Testis (tissue), 3 donors: ENCODE data around the gene INHBB. TPM values are rescaled to one million over a fixed set of nuclear protein-coding genes. Genes with fewer than 3 reads are reported as not detected.
A peak's percentile ranks its signal among the peaks of the same experiment; 100 is the strongest.
"Not testable (repeated sequence)": the region's sequence is repeated elsewhere in the genome, so short reads cannot be mapped to it uniquely, and the experiment has no call there.

Experiments
- DNase-seq: peaks from one replicate; pipeline ENCODE4 v3.0.0-alpha.2; 2019
- H3K27ac ChIP-seq, 2 donors: fragments of 200-600 bp; sonication (generic); one replicate each; pipeline ENCODE4 v1.5.1; 2019
- H3K27me3 ChIP-seq: fragments of 200-600 bp; sonication (generic); one replicate; pipeline ENCODE4 v1.5.1; 2019
- H3K36me3 ChIP-seq: fragments of 200-600 bp; sonication (generic); one replicate; pipeline ENCODE4 v1.5.1; 2017; ENCODE audit warnings: low read depth; ENCODE audit errors: missing control alignments
- H3K4me1 ChIP-seq: fragments of 200-600 bp; sonication (generic); one replicate; pipeline ENCODE4 v1.5.1; 2019
- H3K4me3 ChIP-seq, 2 donors: fragments of 200-600 bp; sonication (generic); one replicate each; pipeline ENCODE4 v1.5.1; 2017 to 2019
- H3K9me3 ChIP-seq: fragments of 200-600 bp; sonication (generic); one replicate; pipeline ENCODE4 v1.5.1; 2017
- POLR2A ChIP-seq: fragments of 450-650 bp; IDR thresholded peaks from one replicate; pipeline ENCODE4 v1.6.1; 2017; ENCODE audit warnings: antibody characterized with exemption, mild to moderate bottlenecking, moderate library complexity
- WGBS, 2 donors: methylation state at CpG; one replicate each; pipeline ENCODE4 v1.1.5; 2018; 5-methylcytosine and 5-hydroxymethylcytosine counted together
- intact Hi-C: fragments of 100-400 bp; cut with DNase I; formaldehyde crosslinking; loops from one replicate; pipeline ENCODE4 v1.15.1; 2023; ENCODE audit warnings: low total_unique reads
- polyA plus RNA-seq: library from polyadenylated mRNA; stranded (reverse); fragments of 350-450 nt; fragmentation: Illumina TruSeq; extraction: RNeasy Lipid Tissue Mini Kit (QIAGEN cat#74804); gene quantifications from one replicate; pipeline ENCODE4 v1.2.3, GENCODE V29; 2014; ENCODE audit warnings: low read depth, low replicate concordance; ENCODE audit not compliant: insufficient read depth
- total RNA-seq, 2 donors: library from RNA; depleted of rRNA; stranded (reverse); fragments of >200 nt; gene quantifications; one replicate each; pipeline ENCODE4 v1.2.3, GENCODE V29; 2016
- TF ChIP-seq, protein P1 (sequence below), 3 experiments: fragments of 450-650 bp in 2 of 3; fragments of 200-600 bp in 1 of 3; sonication (generic) in 1 of 3; IDR thresholded peaks; one replicate each; pipeline ENCODE4 v1.5.1; 2016 to 2019; ENCODE audit warnings: antibody characterized with exemption in 3 of 3, mild to moderate bottlenecking in 2 of 3, moderate library complexity in 1 of 3

INHBB gene
- total and polyA plus RNA-seq, 3 donors from 2014 or later = 46.1 to 123 (median 55.4) TPM

DNA sequence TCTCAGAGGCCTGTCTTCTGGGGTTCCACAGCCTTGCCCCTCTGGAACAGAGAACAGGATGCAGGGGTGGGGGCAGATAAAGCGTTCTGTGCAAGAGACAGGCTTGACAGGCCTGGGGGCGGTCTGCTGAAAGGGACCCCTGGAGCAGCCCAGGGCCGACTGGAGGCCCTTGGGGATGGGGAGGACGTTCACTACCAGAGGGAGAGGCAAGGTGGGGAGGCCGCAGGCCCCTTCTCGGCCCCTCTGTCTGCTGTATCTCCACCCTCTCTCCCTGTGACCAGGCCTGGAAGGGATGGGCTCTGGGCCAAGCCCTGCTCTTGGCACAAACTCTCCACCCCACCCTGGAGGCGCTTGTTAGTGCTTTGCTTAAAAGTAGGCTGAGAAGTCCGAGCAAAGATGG, 27.3 kb upstream of the INHBB start:
- no peaks in the 10 kb centered on the region for H3K27me3 ChIP-seq
- TF ChIP-seq, protein P1, sequence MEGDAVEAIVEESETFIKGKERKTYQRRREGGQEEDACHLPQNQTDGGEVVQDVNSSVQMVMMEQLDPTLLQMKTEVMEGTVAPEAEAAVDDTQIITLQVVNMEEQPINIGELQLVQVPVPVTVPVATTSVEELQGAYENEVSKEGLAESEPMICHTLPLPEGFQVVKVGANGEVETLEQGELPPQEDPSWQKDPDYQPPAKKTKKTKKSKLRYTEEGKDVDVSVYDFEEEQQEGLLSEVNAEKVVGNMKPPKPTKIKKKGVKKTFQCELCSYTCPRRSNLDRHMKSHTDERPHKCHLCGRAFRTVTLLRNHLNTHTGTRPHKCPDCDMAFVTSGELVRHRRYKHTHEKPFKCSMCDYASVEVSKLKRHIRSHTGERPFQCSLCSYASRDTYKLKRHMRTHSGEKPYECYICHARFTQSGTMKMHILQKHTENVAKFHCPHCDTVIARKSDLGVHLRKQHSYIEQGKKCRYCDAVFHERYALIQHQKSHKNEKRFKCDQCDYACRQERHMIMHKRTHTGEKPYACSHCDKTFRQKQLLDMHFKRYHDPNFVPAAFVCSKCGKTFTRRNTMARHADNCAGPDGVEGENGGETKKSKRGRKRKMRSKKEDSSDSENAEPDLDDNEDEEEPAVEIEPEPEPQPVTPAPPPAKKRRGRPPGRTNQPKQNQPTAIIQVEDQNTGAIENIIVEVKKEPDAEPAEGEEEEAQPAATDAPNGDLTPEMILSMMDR (IDR thresholded peaks at IDR 0.05) = no peak
- TF ChIP-seq POLR2A = no peak
- H3K4me1 ChIP-seq = peaks cover 23% of the 10 kb centered on the region
- 57 to 81% methylated on average over 4 to 8 of the region's 8 CpGs for whole genome bisulfite sequencing, 2 donors
- H3K4me3 ChIP-seq = no peak overlapping the region
- no peaks in the 10 kb centered on the region for H3K9me3 ChIP-seq
- intact Hi-C loops = no loop called here
- DNase-seq = peak; percentile 71
- H3K27ac ChIP-seq = no peak overlapping the region
- H3K36me3 ChIP-seq = no peaks in the 10 kb centered on the region

DNA sequence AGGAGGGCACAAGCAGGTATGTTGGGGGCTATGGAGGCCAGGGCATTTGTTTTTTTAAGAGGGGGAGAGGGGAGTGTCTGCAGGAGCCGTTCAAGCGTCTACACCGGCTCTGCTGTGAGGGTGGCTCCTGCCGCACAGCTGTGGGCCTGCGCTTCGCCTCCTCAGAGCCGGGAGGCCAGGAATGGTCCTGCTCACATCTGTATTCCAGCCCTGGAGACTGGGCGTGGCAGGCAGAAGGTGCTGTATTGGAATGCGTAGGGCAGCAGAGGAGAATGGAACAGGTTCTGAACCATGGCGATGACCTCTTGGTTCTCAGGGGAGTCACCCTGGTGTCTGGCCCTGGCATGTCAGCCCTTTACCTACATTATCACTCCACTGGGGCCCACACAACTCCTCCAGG, 26.8 kb upstream of the INHBB start:
- Histone ChIP-seq H3K27me3 (no peaks in the 10 kb centered on the region), H3K27ac (no peak overlapping the region), H3K9me3 (no peaks in the 10 kb centered on the region), H3K36me3 (no peaks in the 10 kb centered on the region), H3K4me3 (no peak overlapping the region), H3K4me1 (peaks cover 24% of the 10 kb centered on the region)
- WGBS, 2 donors = 59 to 69% methylated on average over 9 to 10 of the region's 10 CpGs
- intact Hi-C loops = no loop called here
- TF ChIP-seq POLR2A = no peak
- TF ChIP-seq, protein P1 (IDR thresholded peaks at IDR 0.05) = no peak
- DNase-seq = no peak

DNA sequence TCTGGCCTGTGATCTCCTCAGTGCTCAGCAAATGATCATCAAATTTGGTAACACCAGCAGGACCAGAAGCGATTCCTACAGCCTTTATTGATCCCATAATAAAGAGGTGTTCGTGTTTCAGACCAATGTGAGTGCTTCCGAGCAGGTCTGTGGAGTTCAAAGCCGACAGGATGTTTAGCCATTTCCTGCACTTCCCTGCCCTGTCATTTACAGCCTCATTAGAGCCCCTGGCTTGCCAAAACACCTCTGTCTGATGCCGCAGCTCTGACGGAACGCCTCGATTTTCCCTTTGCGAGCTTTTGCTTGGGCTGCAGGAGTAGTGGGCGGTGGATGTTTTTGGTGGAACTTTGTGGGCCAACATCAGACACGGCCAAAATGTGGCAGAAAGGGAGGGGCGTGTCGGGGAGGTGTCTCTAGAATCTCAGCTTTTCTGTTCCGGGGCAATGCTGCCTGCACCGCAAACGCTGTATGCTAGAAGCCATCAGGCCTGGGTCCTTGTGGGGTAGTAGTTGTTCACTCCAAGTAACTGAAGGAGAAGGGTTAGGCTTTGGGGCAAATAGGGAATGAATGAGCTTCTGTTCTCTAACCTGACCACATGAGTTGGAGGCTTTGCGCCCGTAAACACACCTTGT, 26.1 kb upstream of the INHBB start:
- DNase-seq = no peak
- Histone ChIP-seq H3K4me3 (no peak overlapping the region), H3K4me1 (peaks cover 26% of the 10 kb centered on the region), H3K36me3 (no peaks in the 10 kb centered on the region), H3K27me3 (no peaks in the 10 kb centered on the region), H3K9me3 (no peaks in the 10 kb centered on the region), H3K27ac (no peak overlapping the region)
- TF ChIP-seq, protein P1 (IDR thresholded peaks at IDR 0.05) = no peak
- no peak for TF ChIP-seq POLR2A
- intact Hi-C loops = no loop called here
- WGBS, 2 donors = 86 to 90% methylated on average over 18 of the region's 18 CpGs

DNA sequence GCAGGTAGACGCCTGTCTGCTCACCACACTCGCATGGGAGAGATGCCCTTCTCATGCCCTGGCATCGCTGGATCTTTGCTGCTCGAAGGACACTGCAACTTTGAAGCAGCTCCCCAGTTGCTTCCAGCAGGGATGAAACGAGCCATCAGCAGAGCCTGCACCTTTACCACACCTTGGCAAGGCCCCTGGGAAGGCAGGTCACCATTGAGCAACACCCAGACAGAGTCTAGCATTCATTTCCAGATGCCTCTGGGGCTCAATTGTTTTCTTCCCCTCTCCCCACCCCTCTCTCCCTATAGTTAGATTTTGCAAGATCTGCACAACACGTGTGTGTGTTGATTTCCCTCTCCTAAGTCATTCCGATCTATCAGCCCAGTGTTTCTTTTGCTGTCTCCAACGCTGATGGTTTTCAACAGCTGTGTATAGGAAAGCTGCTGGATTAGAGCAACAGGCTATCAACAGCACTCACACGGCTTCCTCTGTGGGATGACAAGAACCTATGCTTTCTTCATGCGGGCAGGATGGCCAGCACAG, 25.6 kb upstream of the INHBB start:
- no peak overlapping the region for H3K27ac ChIP-seq
- no peak for TF ChIP-seq POLR2A
- TF ChIP-seq, protein P1 (IDR thresholded peaks at IDR 0.05) = no peak
- peaks cover 26% of the 10 kb centered on the region for H3K4me1 ChIP-seq
- intact Hi-C loops = no loop called here
- H3K9me3 ChIP-seq = no peaks in the 10 kb centered on the region
- WGBS, 2 donors = 76 to 78% methylated on average over 10 of the region's 10 CpGs
- DNase-seq = no peak
- no peaks in the 10 kb centered on the region for H3K36me3 ChIP-seq
- H3K27me3 ChIP-seq = no peaks in the 10 kb centered on the region
- no peak overlapping the region for H3K4me3 ChIP-seq

DNA sequence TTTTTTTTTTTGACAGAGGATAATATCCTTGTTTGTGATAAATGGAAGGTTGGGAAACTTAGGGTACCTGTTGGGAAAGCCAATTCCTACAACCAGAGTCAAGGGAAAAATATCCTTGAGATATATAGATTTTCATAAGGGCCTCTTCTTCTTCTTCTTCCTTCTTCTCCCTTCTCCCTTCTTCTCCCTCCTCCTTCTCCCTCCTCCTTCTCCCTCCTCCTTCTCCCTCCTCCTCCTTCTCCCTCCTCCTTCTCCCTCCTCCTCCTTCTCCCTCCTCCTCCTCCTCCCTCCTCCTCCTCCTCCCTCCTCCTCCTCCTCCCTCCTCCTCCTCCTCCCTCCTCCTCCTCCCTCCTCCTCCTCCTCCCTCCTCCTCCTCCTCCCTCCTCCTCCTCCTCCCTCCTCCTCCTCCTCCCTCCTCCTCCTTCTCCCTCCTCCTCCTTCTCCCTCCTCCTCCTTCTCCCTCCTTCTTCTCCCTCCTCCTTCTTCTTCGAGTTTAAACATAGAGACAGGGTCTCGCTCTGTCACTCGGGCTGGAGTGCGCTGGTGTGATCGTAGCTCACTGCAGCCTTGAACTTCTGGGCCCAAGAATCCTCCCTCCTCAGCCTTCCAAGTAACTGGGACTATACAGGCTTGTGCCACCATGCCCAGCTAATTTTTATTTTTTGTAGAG, 24.9 kb upstream of the INHBB start:
- 67 to 83% methylated on average over 4 to 5 of the region's 5 CpGs for WGBS, 2 donors
- H3K4me3 ChIP-seq, H3K9me3 ChIP-seq, intact Hi-C loops, H3K27ac ChIP-seq, H3K27me3 ChIP-seq, DNase-seq, H3K36me3 ChIP-seq: not testable (repeated sequence)
- peaks cover 26% of the 10 kb centered on the region for H3K4me1 ChIP-seq
